GM12878 (cell line): ENCODE data around the gene THAP9. TPM values are rescaled to one million over a fixed set of nuclear protein-coding genes. Genes with fewer than 3 reads are reported as not detected.

Experiments
- ATAC-seq: fragments of 200-7000 bp; cut with Tn5 transposase; 3 replicates; pipeline ENCODE4 v1.9.1; 2020; ENCODE audit warnings: mild to moderate bottlenecking, moderate library complexity
- BruUV-seq: library from RNA; stranded (reverse); fragments of 400-500 nt; replicated peaks from 2 replicates; lab custom pipeline; 2021; lab: Mats Ljungman, UMichigan
- CTCF ChIA-PET: fragments of 300-600 bp; sonication (Branson Sonifier 250); formaldehyde crosslinking; extraction: SDS; loops from one replicate; lab custom pipeline; 2021; ENCODE audit warnings: inconsistent platforms; lab: Yijun Ruan, JAX
- POLR2A ChIA-PET: fragments of 350-600 bp; formaldehyde crosslinking; extraction: SDS; loops from one replicate; lab custom pipeline; 2021; ENCODE audit warnings: inconsistent platforms; lab: Charles Lee
- RAD21 ChIA-PET: fragments of 300-600 bp; sonication (Branson Sonifier 250); formaldehyde crosslinking; loops from one replicate; lab custom pipeline; 2023; ENCODE audit warnings: antibody characterized with exemption; ENCODE audit not compliant: unreplicated experiment; lab: Charles Lee
- SMC1A ChIA-PET: fragments of 300-600 bp; sonication (Branson Sonifier 250); formaldehyde crosslinking; loops from one replicate; lab custom pipeline; 2023; ENCODE audit not compliant: unreplicated experiment, uncharacterized antibody; lab: Charles Lee
- DNase-seq: peaks from one replicate; pipeline ENCODE4 v3.0.0-alpha.2; 2011; ENCODE audit warnings: low read depth, low spot score
- FAIRE-seq: peaks from 3 replicates; lab custom pipeline; 2011; peaks lifted over from hg19 to GRCh38; lab: Jason Lieb, UNC
- H2AFZ ChIP-seq: 2 replicates; pipeline ENCODE4 v1.6.0; 2011; ENCODE audit warnings: low read depth, low read length, control low read depth; ENCODE audit not compliant: control insufficient read depth
- H3K27ac ChIP-seq: 2 replicates; pipeline ENCODE4 v1.5.1; 2011; ENCODE audit warnings: control low read depth; ENCODE audit not compliant: control insufficient read depth, insufficient read depth
- H3K27me3 ChIP-seq, 2 experiments: replicated peaks in 1 of 2; 2 replicates each; pipeline versions ENCODE4 v1.6.0 to v1.6.1; 2011; ENCODE audit warnings: low read length in 1 of 2; ENCODE audit not compliant: control insufficient read depth in 2 of 2, insufficient read depth in 2 of 2
- H3K36me3 ChIP-seq, 2 experiments: 2 replicates each; pipeline ENCODE4 v1.5.1; 2011; ENCODE audit warnings: low read length in 1 of 2; ENCODE audit not compliant: control insufficient read depth in 2 of 2, insufficient read depth in 2 of 2
- H3K4me1 ChIP-seq: 2 replicates; pipeline ENCODE4 v1.6.1; 2011; ENCODE audit warnings: mild to moderate bottlenecking, low read length, moderate library complexity, mixed read lengths; ENCODE audit not compliant: control insufficient read depth, insufficient read depth
- H3K4me2 ChIP-seq: 2 replicates; pipeline ENCODE4 v1.6.0; 2011; ENCODE audit warnings: control low read depth; ENCODE audit not compliant: control insufficient read depth, insufficient read depth
- H3K4me3 ChIP-seq: fragments of 200-600 bp; sonication (generic); 2 replicates; pipeline ENCODE4 v1.5.1; 2016
- H3K79me2 ChIP-seq: 2 replicates; pipeline ENCODE4 v1.6.0; 2011; ENCODE audit warnings: low read length; ENCODE audit not compliant: control insufficient read depth, insufficient read depth
- H3K9ac ChIP-seq: 2 replicates; pipeline ENCODE4 v1.8.0; 2011; ENCODE audit warnings: low read length, control low read depth, mixed read lengths; ENCODE audit not compliant: control insufficient read depth, insufficient read depth
- H3K9me3 ChIP-seq: replicated peaks from 3 replicates; pipeline ENCODE4 v1.5.1; 2011; ENCODE audit warnings: mild to moderate bottlenecking, low read length; ENCODE audit not compliant: control insufficient read depth, insufficient read depth
- H4K20me1 ChIP-seq: 2 replicates; pipeline ENCODE4 v1.6.0; 2011; ENCODE audit not compliant: control insufficient read depth, insufficient read depth
- CHD2 ChIP-seq: IDR thresholded peaks from 2 replicates; pipeline ENCODE4 v1.6.1; 2011; ENCODE audit warnings: low read depth, low read length, improper control_type of control experiment, borderline replicate concordance
- HSF1 ChIP-seq: fragments of 150-350 bp; IDR thresholded peaks from 2 replicates; pipeline ENCODE4 v1.6.1; 2014; ENCODE audit warnings: mild to moderate bottlenecking, low read depth, low read length
- IRF5 ChIP-seq: fragments of 450-650 bp; IDR thresholded peaks from 2 replicates; pipeline ENCODE4 v1.6.1; 2017; ENCODE audit warnings: borderline replicate concordance
- JUNB ChIP-seq: IDR thresholded peaks from 2 replicates; pipeline ENCODE4 v1.6.1; 2016; ENCODE audit warnings: antibody characterized with exemption, mild to moderate bottlenecking
- KAT2A ChIP-seq: conservative IDR thresholded peaks from 2 replicates; pipeline ENCODE4 v1.6.1; 2011; ENCODE audit warnings: low read depth, low read length; ENCODE audit not compliant: control insufficient read depth
- NBN ChIP-seq: fragments of 450-650 bp; IDR thresholded peaks from 2 replicates; pipeline ENCODE4 v1.6.1; 2016
- POU2F2 ChIP-seq: IDR thresholded peaks from 3 replicates; pipeline ENCODE4 v1.6.1; 2011; ENCODE audit warnings: low read depth, mild to moderate bottlenecking, low read length, borderline replicate concordance
- SMAD1 ChIP-seq: fragments of 450-650 bp; IDR thresholded peaks from 2 replicates; pipeline ENCODE4 v1.6.1; 2018; ENCODE audit warnings: mild to moderate bottlenecking, low read depth; ENCODE audit not compliant: partially characterized antibody
- SMAD5 ChIP-seq: IDR thresholded peaks from 2 replicates; pipeline ENCODE4 v1.6.1; 2016; ENCODE audit warnings: antibody characterized with exemption, low read depth
- WGBS: methylation state at CpG from one replicate; pipeline ENCODE4 v1.1.6; 2016; ENCODE audit warnings: low lambda C conversion rate; ENCODE audit not compliant: insufficient replicate concordance, insufficient coverage; ENCODE audit errors: missing lambda C conversion rate; 5-methylcytosine and 5-hydroxymethylcytosine counted together
- in situ Hi-C: fragments of 300-500 bp; cut with MboI; formaldehyde crosslinking; loops from 9 replicates; pipeline ENCODE4 v1.14.3; 2018; ENCODE audit warnings: mixed read lengths
- intact Hi-C: fragments of 100-400 bp; cut with micrococcal nuclease; formaldehyde crosslinking; loops from one replicate; pipeline ENCODE4 v1.14.2; 2022; ENCODE audit not compliant: unreplicated experiment
- polyA plus RNA-seq, 11 experiments: library from polyadenylated mRNA; depleted of rRNA in 4 of 11; unstranded in 6 of 11; stranded (reverse) in 5 of 11; fragments of >200 nt; fragmentation: Nextera tagmentation in 4 of 11; fragmentation: Illumina TruSeq in 1 of 11; extraction: Ambion mirVana in 4 of 11; extraction: Trizol in 1 of 11; gene quantifications; 1 replicate in 1 of 11; 2 replicates in 10 of 11; pipeline versions ENCODE4 v1.2.1 to v1.2.3, GENCODE V29; 2011 to 2016; ENCODE audit warnings: inconsistent platforms in 2 of 11, missing spikeins in 2 of 11, low read depth in 1 of 11
- total RNA-seq, 4 experiments: library from RNA; depleted of rRNA in 3 of 4; stranded (reverse); fragments of >200 nt in 3 of 4; fragmentation: Illumina TruSeq in 1 of 4; extraction: Trizol in 1 of 4; gene quantifications; 2 replicates each; pipeline versions ENCODE4 v1.2.1 to v1.2.3, GENCODE V29; 2013 to 2021

THAP9 gene
- total and polyA plus RNA-seq, 10 of the 15 experiments (the other 5 are each of a cell fraction or from before 2014, with no cell fraction given): 2.1 to 4.9 (median 3.3) TPM

GRCh38 chr4:82965763-82966162 is 65.2 kb downstream of the THAP9 start:
- Histone ChIP-seq H3K79me2 (no peaks in the 10 kb centered on the region), H2AFZ (no peak overlapping the region), H4K20me1 (no peaks in the 10 kb centered on the region), H3K4me1 (peaks cover 13% of the 10 kb centered on the region), H3K9ac (no peak overlapping the region), H3K9me3 (no peaks in the 10 kb centered on the region), H3K4me3 (no peak overlapping the region), H3K36me3 (peaks cover 4 to 17% of the 10 kb centered on the region in 2 experiments), H3K27me3 (no peaks in the 10 kb centered on the region), H3K27ac (no peak overlapping the region), H3K4me2 (no peak overlapping the region)
- intact Hi-C loops: no loop called here
- TF ChIP-seq KAT2A: no peak
- TF ChIP-seq JUNB: no peak
- no peak for TF ChIP-seq POU2F2
- TF ChIP-seq NBN: no peak
- TF ChIP-seq SMAD5: no peak
- no peak for TF ChIP-seq CHD2
- no peak for TF ChIP-seq SMAD1
- TF ChIP-seq IRF5: no peak
- TF ChIP-seq HSF1: no peak
- ChIA-PET SMC1A (interaction anchor here (0.9 to 1.7 kb wide), 4 partner anchors 18 to 47 kb away, joined by 3 to 4 read pairs (median 3); no protein-coding TSS in a partner anchor), POLR2A (no interaction called here), RAD21 (no interaction called here), CTCF (interaction anchor here (1.1 to 1.5 kb wide), 2 partner anchors 14 to 35 kb away, joined by 3 to 6 read pairs; no protein-coding TSS in a partner anchor)
- FAIRE-seq (no peak), DNase-seq (no peak), ATAC-seq (no peak)
- TSS peak; percentile 32 for BruUV-seq
- in situ Hi-C loops: no loop called here
- WGBS: 94% methylated on average over 2 of the region's 2 CpGs
